Activated CD4-positive, CD25-positive, alpha-beta regulatory T cell treated with anti-CD3 and anti-CD28 coated beads, Interleukin-2, amount 50 U/mL, for 16 hours (primary cell): ENCODE measurements around the gene NLRC5.

ENCODE experiments used
- DNase-seq: peaks from one replicate; pipeline ENCODE4 v3.0.0-alpha.2; 2020; ENCODE audit warnings: low read depth, low spot score

Gene NLRC5

DNA sequence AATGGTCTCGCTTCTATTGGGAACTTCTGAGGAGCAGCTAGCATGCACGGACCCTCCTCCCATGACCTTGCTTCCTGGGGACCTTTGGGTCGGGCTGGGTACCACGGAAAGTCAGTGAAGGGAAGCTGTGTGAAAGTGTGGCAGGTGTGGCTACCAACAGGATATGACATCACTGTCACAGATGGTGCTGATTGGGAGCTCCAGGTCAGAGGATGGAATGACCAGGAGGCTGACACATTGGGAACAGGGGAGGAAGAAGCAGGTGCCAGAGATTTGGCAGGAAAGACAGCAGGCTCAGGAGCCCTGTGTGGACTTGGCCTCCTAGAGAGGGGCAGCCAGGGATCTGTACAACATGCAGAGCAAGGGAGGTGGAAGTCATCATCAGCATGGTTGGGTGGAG is 137.1 kb downstream of the NLRC5 start:
- no peak for DNase-seq

- no peak for DNase-seq
Measured at GRCh38 chr16:57127037-57127763, 137.8 kb downstream of the NLRC5 start.

GRCh38 chr16:57127836-57128235 is 138.5 kb downstream of the NLRC5 start:
- no peak for DNase-seq

DNA sequence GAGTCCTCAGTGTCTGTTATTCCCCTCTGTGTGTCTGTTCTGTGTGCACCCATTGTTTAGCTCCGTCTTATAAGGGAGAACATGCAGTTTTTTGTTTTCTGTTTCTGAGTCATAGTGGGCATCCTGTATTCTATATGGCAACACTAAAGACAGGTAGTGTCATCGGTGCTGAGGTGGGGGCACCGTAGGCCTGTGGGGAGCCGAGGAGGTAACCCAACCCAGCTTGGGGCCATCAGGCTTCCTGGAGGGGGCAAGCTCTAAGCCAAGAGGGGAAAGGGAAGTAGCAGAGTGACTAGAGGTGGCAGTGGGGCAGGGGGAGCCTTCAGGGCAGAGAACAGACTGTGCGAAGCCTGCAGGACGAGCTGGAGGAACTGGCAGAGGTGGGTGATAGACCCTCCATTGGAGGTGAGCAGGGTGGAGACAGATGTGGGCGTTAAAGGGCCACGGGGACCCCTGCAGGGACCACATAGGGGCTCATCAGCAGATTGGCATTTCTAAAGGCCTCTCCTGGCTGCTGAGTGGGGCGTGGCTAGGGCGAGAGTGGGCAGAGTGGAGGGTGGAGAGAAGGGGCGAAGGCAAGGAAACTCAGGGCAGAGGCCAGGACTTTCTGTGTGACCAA is 139.5 kb downstream of the NLRC5 start:
- peak; percentile 20 for DNase-seq

DNA sequence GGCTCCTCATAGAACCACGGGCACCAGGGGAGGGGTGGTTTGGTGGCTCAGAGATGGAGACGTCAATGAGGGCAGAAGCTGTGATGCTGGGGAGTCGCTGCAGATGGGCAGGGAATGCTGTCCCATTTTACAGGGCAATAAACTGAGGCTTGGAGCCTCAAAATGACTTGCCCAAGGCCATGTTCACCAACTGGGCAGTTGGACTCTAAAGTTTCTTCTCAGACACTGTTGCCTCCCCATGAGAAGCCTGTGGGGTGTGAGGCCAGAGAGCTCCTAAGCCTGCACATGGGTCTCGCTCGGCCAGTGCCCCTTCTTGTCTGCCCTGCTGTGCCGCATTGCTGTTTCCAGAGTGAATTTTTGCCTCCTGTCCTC is 141.6 kb downstream of the NLRC5 start:
- no peak for DNase-seq

DNA sequence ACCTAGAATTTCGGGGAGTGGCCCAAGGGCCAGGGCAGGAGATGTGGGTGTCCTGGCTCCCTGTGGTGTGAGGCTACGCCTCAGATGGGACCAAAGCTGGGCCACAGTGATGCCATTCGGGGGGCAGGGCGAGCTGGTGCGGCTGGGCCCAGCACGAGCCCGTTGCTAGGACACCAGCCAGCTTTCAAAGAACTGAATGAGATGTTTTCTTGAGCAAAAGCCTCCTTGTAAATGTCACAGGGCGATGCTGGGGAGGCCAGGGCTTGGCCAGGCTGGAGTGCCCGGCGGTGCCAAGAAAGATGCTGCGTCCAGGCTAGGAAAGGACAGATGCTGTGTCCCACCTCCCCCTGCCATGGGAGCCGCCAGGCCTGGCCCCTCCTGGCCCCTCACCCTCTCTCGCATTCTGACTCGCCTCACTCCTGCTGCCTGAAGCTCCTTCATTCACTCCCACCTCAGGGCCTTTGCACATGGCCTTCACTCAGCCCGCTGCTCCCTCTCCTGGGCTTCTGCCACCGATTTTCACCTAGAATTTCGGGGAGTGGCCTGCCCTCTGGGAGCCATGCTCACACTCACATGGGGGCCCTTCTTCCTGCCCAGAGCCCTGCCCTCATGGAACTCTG is 142.1 kb downstream of the NLRC5 start:
- no peak for DNase-seq

GRCh38 chr16:57132470-57132869 is 143.1 kb downstream of the NLRC5 start:
- DNase-seq: no peak

DNA sequence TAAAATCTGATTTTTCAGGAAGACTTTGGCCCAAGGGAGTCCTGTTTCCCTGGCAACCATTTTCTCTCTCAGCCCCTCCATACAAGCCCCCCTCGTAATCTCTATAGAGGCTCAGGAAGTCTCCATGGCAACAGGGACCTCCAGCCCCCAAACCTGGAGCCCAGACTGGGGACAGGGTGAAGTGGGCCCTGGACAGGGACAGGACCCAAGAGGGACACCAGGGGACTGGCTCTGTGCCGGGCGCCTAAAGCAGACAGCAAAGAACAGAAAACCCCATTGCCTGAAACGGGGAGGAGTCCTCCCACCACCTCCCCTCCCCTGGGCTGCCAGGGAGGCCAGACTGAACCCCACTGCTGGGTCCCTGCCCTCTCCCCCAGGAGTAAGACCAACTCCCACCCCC is 143.7 kb downstream of the NLRC5 start:
- no peak for DNase-seq
